ENCODE data around the gene TWSG1. TPM values are rescaled to one million over a fixed set of nuclear protein-coding genes. Genes with fewer than 3 reads are reported as not detected.

The TWSG1 gene
- total RNA-seq, 1 donor from 2014 or later: 4.8 TPM

GRCh38 chr18:9380621-9381395 is 46.2 kb downstream of the TWSG1 start:
- POLR2A ChIA-PET: no interaction called here
- Mint-ChIP-seq H3K4me1 (no peaks in the 10 kb centered on the region), H3K27me3 (no peaks in the 10 kb centered on the region), H3K4me3 (no peak overlapping the region), H3K27ac (no peak overlapping the region), H3K9me3 (peaks cover 10% of the 10 kb centered on the region), H3K36me3 (ENCODE audit: low read depth) (peaks cover 5% of the 10 kb centered on the region)
- DNase-seq (no peak), ATAC-seq (ENCODE audit: low read depth) (no peak)
- no peak for TF ChIP-seq CTCF (IDR thresholded peaks at IDR 0.05)
- CTCF ChIA-PET: no interaction called here
- intact Hi-C loops (cut with micrococcal nuclease): no loop called here

- H3K27me3 Mint-ChIP-seq: no peaks in the 10 kb centered on the region
Observed at GRCh38 chr18:9386879-9387278, 52.3 kb downstream of the TWSG1 start.

GRCh38 chr18:9387891-9388290 is 53.3 kb downstream of the TWSG1 start:
- ChIA-PET POLR2A (no interaction called here), CTCF (no interaction called here)
- Mint-ChIP-seq H3K27me3 (no peaks in the 10 kb centered on the region), H3K9me3 (peaks cover 15% of the 10 kb centered on the region), H3K36me3 (ENCODE audit: low read depth) (peaks cover 12% of the 10 kb centered on the region), H3K4me1 (peaks cover 4% of the 10 kb centered on the region), H3K4me3 (no peak overlapping the region), H3K27ac (no peak overlapping the region)
- no peak for TF ChIP-seq CTCF (IDR thresholded peaks at IDR 0.05)
- intact Hi-C loops (cut with micrococcal nuclease): no loop called here
- ATAC-seq (ENCODE audit: low read depth) (no peak), DNase-seq (no peak)

More at GRCh38 chr18:9386879-9387278, 52.3 kb downstream of the TWSG1 start:
- ChIA-PET CTCF (no interaction called here), POLR2A (no interaction called here)
- DNase-seq (no peak), ATAC-seq (ENCODE audit: low read depth) (no peak)
- no peak overlapping the region for H3K27ac Mint-ChIP-seq
- peaks cover 7% of the 10 kb centered on the region for H3K9me3 Mint-ChIP-seq
- peaks cover 8% of the 10 kb centered on the region for H3K36me3 Mint-ChIP-seq (ENCODE audit: low read depth)
- TF ChIP-seq CTCF (IDR thresholded peaks at IDR 0.05): no peak
- intact Hi-C loops (cut with micrococcal nuclease): no loop called here
- H3K4me3 Mint-ChIP-seq: no peak overlapping the region
- peaks cover 4% of the 10 kb centered on the region for H3K4me1 Mint-ChIP-seq

GRCh38 chr18:9389706-9390105 is 55.1 kb downstream of the TWSG1 start:
- Mint-ChIP-seq H3K36me3 (ENCODE audit: low read depth) (peaks cover 12% of the 10 kb centered on the region), H3K27me3 (no peaks in the 10 kb centered on the region), H3K9me3 (peaks cover 15% of the 10 kb centered on the region), H3K4me1 (peaks cover 4% of the 10 kb centered on the region), H3K27ac (no peak overlapping the region), H3K4me3 (no peak overlapping the region)
- ChIA-PET CTCF (no interaction called here), POLR2A (no interaction called here)
- intact Hi-C loops (cut with micrococcal nuclease): no loop called here
- no peak for TF ChIP-seq CTCF (IDR thresholded peaks at IDR 0.05)
- no peak for ATAC-seq (ENCODE audit: low read depth)
- DNase-seq: no peak

DNA sequence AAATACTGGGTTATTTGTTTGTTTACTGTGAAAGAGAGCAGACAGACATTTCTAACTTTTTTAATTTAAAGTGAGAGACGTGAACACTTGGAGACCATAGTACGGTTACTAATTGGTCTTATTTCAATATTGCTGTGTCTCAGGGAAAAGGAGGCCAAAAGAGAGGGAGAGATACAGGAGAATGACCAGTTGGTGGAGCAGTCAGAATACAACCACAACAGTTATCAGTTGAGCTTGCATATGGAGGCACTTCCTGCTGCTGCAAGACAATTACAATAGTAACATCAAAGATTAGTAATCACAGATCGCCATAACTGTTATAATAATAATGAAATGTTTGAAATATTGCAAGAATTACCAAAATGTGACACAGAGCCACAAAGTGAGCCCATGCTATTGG is 58.2 kb downstream of the TWSG1 start:
- ATAC-seq (ENCODE audit: low read depth): no peak
- TF ChIP-seq CTCF (IDR thresholded peaks at IDR 0.05): no peak
- POLR2A ChIA-PET: no interaction called here
- CTCF ChIA-PET: no interaction called here
- no peak for DNase-seq
- Mint-ChIP-seq H3K4me3 (no peak overlapping the region), H3K36me3 (ENCODE audit: low read depth) (peaks cover 24% of the 10 kb centered on the region), H3K27me3 (no peaks in the 10 kb centered on the region), H3K9me3 (peaks cover 15% of the 10 kb centered on the region), H3K27ac (no peak overlapping the region), H3K4me1 (peaks cover 4% of the 10 kb centered on the region)
- intact Hi-C loops (cut with micrococcal nuclease): no loop called here

Data from activated B cell treated with CpG ODN at 0.5 μM for 24 hours (primary cell).